Islet of Langerhans (tissue), 1 donor: ENCODE measurements around the gene CEP290.
"Not testable (repeated sequence)": the region's sequence is repeated elsewhere in the genome, so short reads cannot be mapped to it uniquely, and the experiment has no call there.

ENCODE experiments used
- FAIRE-seq: peaks from one replicate; lab custom pipeline; 2011; peaks lifted over from hg19 to GRCh38; lab: Jason Lieb, UNC

The CEP290 gene

GRCh38 chr12:88052686-88053085 is 89.2 kb downstream of the CEP290 start:
- FAIRE-seq: peak; percentile 21

- FAIRE-seq: no peak
Observed at GRCh38 chr12:88044035-88044434, 97.9 kb downstream of the CEP290 start.

DNA sequence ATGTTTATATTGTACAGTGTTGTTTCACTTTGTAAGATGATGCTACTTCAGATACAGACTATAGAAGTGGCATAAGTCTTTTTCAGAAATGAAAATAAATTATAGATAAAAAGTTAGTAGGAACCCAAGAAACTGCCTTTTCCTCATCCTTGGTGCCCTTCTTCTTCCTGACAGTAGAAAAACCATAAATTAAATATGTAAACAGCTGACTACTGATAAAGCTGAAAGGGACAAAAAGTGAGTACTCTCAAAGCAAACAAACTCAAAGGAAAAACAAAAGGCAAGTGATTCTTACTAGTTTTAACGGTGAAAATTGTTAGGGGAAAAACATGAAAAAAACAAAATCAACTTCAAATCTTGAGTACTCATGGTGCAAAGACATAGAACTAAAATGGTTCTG is 104.1 kb downstream of the CEP290 start:
- no peak for FAIRE-seq

DNA sequence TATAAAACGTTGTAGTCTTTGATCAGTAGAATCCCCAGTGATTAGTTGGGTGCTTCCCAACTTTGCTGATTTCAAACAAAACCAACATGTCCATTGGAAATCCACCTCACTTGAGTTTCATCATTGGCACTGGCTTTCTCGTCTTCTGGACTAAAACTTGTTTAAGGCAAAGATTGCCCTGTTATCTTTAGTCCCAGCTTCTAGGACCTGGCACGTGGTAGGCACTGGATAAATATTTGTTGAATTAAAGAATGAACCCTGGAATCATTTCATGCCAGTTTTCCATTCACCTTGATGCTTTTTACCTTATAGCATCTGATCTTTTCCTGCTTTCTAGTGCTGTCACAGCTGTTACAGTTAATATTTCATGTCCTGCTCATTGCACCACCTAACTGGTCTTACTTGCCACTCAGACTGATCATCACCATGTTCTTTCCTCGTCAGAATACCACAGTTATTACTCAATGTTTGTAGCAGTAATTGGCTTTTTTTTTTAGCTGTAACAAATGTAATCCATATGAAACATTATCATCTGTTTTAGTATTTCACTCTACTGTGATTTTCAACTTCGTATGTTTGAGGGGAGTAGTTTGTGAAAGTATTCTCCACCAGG is 105.4 kb downstream of the CEP290 start:
- FAIRE-seq: peak; percentile 66

DNA sequence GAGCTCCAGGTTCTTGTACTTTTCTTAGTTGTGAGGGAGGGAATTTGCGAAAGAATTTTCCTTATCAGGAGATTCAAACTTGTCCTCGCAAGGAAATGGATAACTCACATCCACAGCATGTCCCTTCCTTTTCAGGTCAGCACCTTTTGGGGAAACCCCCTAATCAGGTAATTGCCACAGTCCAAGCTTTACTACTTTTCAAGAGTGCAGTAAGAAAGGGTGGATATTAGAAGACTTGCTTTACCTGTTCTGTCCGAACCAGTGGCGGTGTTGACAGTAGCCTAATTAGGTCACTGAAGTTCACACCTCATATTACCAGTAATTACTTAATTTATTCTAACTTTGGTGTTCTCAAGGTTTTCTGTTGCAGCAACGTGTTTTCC is 106.0 kb downstream of the CEP290 start:
- FAIRE-seq: peak; percentile 58

GRCh38 chr12:88035271-88035906 is 106.5 kb downstream of the CEP290 start:
- no peak for FAIRE-seq

DNA sequence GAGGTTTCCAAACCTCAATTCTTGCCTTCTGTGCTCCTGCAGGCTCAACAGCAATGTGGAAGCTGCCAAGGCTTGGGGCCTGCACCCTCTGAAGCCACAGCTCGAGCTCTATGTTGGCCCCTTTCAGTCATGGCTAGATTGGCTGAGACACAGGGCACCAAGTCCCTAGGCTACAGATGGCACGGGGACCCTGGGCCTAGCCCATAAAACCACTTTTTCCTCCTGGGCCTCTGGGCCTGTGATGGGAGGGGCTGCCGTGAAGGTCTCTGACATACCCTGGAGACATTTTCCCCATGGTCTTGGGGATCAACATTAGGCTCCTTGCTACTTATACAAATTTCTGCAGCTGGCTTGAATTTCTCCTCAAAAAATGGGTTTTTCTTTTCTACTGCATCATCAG is 110.7 kb downstream of the CEP290 start:
- not testable (repeated sequence) for FAIRE-seq

GRCh38 chr12:88029093-88029665 is 112.7 kb downstream of the CEP290 start, which contains the start of gene C12orf50:
C12orf50 (minus strand) TSS chr12:88029401; CDS start chr12:88026962, 2,439 bp downstream.
- FAIRE-seq: no peak

DNA sequence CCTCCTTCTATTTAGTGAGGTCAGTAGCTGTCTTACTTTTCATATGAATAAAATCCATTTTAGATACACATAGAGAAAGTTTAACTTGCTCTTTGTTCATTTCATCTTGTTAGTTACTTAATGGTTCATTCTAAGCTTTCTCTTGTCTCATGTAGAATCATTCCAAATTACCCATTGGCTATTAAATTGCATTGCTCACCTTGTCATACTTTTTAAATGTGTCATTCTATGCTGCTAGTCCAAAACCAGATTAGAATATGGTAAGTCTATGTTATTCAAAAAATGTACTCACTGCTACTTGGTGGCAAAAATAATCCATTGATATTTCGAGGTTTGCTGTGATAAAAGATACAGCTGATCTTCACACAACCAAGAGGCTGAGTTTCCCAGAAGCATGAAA is 115.7 kb downstream of the CEP290 start:
- no peak for FAIRE-seq

- no peak for FAIRE-seq
Observed at GRCh38 chr12:88017964-88018363, 123.9 kb downstream of the CEP290 start.

GRCh38 chr12:88015825-88016224 is 126.1 kb downstream of the CEP290 start:
- FAIRE-seq: no peak

GRCh38 chr12:88011755-88012154 is 130.1 kb downstream of the CEP290 start:
- FAIRE-seq: no peak

DNA sequence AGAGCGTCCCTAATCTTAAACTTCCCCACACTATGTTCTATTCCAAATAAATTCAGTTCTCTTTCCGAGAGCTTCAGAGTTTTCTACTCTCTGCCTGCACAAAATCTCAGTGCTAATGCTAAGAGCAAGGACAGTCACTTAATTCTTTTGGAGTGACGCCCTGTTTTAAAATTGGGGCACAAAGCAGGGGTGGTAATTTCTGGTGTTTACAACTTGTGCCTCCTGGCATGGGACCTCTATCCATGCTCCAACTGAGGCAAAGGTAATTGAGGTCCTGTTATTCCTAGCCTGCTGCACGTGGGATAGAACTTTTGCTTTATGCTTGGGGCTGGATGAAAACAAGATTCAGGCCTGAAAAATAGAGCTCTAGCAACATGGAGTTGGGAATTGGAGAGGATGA is 135.5 kb downstream of the CEP290 start:
- no peak for FAIRE-seq

DNA sequence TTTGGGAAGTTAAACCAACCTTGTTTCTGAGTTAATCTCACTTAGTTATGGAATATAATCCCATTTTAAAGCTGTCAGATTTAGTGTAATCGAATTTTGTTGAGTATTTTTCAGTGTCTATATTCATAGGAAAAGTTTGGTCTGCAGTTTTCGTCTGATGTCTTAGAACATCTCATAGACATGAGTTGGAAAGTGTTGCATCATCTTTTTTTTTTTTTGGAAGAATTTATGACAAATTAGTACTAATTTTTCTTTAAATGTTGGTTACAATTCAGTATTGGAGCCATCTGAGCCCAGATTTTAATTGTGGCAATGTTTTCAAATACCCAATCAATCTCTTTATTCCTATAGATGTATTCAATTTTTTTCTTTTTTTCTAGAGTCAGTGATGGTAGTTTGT is 140.6 kb downstream of the CEP290 start:
- FAIRE-seq: no peak
